Measurements from ENCODE around the gene DCLK1.

The DCLK1 gene

DNA sequence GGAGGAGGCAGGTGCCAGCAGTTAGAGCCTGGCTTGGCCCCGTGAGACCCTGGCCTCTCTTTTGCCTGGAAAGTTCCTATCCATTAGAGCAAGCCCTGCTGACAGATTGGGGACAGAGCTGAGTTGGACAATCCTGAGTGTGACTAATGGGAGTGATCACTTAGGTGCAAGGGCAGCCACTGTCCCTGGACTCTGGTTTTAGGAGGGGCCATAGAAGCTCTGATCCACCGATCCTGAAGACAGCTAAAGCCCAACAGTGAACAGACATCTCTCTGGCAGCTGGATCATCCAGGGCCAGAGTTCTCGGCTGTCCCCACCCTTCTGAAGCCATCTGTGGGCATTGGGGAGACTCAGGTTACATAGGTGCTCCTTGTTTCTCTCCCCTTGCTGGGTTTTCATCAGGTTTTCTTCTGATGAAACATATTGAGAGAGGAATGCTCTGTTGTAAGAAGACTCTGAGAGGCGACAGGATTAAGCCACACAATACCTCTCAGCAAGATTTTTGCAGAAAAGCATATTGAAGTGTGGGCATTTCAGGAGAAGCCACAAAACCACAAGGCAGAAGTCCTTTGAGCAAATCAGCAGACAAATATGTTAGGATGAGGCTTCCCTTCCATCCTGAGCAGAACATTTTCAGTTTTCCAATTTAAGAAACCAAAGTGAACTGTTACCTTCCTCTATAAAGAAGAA lies 366.7 kb downstream of the DCLK1 start:
- peak in 1 of 2 donors; percentile 10 for DNase-seq (ENCODE audit: low read depth in 2 of 2)
- H3K4me3 ChIP-seq (replicated peaks in 1 of 2; ENCODE audit: low read depth in 2 of 2, low read length in 2 of 2): no peak overlapping the region
- TF ChIP-seq, protein P1, sequence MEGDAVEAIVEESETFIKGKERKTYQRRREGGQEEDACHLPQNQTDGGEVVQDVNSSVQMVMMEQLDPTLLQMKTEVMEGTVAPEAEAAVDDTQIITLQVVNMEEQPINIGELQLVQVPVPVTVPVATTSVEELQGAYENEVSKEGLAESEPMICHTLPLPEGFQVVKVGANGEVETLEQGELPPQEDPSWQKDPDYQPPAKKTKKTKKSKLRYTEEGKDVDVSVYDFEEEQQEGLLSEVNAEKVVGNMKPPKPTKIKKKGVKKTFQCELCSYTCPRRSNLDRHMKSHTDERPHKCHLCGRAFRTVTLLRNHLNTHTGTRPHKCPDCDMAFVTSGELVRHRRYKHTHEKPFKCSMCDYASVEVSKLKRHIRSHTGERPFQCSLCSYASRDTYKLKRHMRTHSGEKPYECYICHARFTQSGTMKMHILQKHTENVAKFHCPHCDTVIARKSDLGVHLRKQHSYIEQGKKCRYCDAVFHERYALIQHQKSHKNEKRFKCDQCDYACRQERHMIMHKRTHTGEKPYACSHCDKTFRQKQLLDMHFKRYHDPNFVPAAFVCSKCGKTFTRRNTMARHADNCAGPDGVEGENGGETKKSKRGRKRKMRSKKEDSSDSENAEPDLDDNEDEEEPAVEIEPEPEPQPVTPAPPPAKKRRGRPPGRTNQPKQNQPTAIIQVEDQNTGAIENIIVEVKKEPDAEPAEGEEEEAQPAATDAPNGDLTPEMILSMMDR (IDR thresholded peaks at IDR 0.05; ENCODE audit: low read depth, low read length): no peak

DNA sequence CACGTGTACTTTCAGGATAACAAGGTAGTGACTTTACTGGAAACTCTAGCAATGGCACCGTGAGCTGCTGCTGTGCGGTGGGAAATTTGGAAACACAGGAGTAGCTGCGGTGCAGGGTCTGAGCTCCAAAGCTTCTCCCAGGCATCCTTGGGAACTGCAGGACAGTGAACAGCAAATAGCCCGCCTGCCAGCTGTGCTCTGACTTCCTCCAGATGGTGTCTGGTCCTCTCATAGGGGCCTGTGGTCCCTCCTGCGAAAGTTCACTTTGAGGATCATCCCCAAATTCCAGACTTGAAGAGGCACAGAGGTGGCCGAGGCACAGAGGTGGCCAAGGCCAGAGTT lies 367.4 kb downstream of the DCLK1 start:
- no peak for DNase-seq (ENCODE audit: low read depth in 2 of 2)
- TF ChIP-seq, protein P1 (IDR thresholded peaks at IDR 0.05; ENCODE audit: low read depth, low read length): no peak
- H3K4me3 ChIP-seq (replicated peaks in 1 of 2; ENCODE audit: low read depth in 2 of 2, low read length in 2 of 2): no peak overlapping the region

DNA sequence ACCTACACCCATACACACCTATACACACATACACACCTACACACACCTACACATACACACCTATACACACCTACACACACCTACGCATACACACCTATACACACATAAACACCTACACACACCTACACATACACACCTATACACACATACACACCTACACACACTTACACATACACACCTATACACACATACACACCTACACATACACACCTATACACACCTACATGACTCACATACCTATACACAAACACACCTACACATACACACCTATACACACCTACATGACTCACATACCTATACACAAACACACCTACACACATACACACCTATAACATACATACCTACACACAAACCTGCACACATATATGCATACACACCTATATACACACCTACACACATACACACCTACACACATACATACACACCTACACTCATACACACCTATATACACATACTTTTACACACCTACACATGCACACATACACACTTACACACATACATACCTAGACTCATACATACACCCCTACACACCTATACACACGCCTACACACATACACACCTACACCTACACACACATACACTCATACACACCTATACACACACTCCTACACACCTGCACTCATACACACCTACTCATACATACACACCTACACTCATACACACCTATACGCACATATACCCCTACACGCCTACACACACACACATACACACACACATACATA lies 368.0 kb downstream of the DCLK1 start:
- DNase-seq (ENCODE audit: low read depth in 2 of 2): no peak
- no peak overlapping the region for H3K4me3 ChIP-seq (replicated peaks in 1 of 2; ENCODE audit: low read depth in 2 of 2, low read length in 2 of 2)
- TF ChIP-seq, protein P1 (IDR thresholded peaks at IDR 0.05; ENCODE audit: low read depth, low read length): no peak

DNA sequence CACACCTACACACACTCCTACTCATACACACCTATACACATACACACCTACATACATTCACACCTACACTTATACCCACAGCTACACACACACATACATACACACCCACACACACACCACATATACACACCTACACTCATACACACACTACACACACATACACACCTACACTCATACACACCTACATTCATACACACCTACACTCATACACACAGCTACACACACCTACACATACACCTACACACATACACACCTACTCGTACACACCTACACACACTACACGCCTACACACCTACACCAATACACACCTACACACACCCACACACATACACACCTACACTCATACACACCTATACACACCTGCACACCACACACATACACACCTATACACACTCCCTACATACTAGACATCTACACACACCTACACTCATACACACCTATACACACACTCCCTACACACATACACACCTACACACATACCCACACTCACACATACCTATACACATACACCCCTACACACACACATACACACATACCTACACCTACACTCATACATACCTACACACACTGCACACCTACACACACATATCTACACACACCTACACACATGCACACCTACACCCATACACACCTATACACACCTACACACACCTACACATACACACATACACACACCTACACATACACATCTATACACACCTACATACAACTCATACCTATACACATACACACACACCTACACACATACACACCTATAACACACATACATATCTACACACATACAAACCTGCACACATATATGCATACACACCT lies 369.5 kb downstream of the DCLK1 start:
- DNase-seq (ENCODE audit: low read depth in 2 of 2): no peak
- TF ChIP-seq, protein P1 (IDR thresholded peaks at IDR 0.05; ENCODE audit: low read depth, low read length): no peak
- H3K4me3 ChIP-seq (replicated peaks in 1 of 2; ENCODE audit: low read depth in 2 of 2, low read length in 2 of 2): no peak overlapping the region

DNA sequence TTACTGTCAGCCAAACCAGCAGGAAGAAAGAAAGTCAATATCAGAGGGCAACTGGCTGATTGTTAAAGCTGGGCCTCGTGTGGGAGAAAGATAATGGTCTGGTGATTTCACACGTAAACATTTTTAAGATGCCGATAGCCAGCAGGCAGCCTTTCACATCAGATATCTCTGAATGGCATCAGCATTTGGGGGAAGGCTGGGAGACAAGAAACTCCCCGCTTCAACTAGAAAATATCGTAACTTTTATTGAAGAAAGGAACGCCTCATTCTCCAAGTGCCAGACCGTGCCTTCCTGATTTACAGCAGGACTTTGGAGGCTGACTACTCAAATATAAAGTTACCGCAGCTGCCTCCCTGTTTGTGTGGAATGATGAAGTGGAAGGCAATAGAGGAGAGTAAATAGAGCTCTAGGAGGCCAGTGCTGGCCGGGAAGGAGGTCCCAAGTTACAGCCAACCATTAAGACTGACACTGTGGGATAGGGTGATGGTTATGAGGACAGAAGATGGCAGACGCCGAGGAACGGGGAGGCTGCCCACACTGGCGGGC lies 370.4 kb downstream of the DCLK1 start:
- H3K4me3 ChIP-seq (replicated peaks in 1 of 2; ENCODE audit: low read depth in 2 of 2, low read length in 2 of 2): no peak overlapping the region
- no peak for DNase-seq (ENCODE audit: low read depth in 2 of 2)
- TF ChIP-seq, protein P1 (IDR thresholded peaks at IDR 0.05; ENCODE audit: low read depth, low read length): no peak

DNA sequence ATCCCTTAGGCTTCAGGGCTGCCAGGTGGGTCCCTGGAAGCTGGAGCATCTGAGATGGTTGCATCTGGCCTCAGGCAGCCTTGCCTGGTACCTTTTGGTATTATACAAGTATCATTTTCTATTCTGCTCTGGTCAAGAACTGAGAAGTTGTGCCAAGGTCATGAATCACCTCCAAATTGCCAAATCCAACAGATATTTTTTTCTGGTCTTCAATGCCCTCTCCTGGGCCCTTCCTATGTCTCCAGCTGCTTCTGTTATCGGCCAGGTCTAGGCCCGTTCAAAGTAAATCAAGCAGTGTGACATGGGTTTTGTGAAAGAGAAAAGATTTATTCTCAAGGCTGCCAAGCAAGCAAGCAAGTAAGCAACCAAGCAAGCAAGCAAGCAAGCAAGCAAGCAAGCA lies 383.6 kb downstream of the DCLK1 start:
- TF ChIP-seq, protein P1 (IDR thresholded peaks at IDR 0.05; ENCODE audit: low read depth, low read length): no peak
- DNase-seq (ENCODE audit: low read depth in 2 of 2): peak; percentile 10 to 25
- H3K4me3 ChIP-seq (replicated peaks in 1 of 2; ENCODE audit: low read depth in 2 of 2, low read length in 2 of 2): no peak overlapping the region
